NOMO-1 treated with DMSO at 0.1 percent for 48 hours (cell line): ENCODE data around the gene HOMER3.
"Not testable (repeated sequence)": the region's sequence is repeated elsewhere in the genome, so short reads cannot be mapped to it uniquely, and the experiment has no call there.

ENCODE experiments used
- DNase-seq: peaks from one replicate; lab custom pipeline; 2025; ENCODE audit not compliant: unreplicated experiment; lab: John Stamatoyannopoulos, UW

HOMER3 gene

DNA sequence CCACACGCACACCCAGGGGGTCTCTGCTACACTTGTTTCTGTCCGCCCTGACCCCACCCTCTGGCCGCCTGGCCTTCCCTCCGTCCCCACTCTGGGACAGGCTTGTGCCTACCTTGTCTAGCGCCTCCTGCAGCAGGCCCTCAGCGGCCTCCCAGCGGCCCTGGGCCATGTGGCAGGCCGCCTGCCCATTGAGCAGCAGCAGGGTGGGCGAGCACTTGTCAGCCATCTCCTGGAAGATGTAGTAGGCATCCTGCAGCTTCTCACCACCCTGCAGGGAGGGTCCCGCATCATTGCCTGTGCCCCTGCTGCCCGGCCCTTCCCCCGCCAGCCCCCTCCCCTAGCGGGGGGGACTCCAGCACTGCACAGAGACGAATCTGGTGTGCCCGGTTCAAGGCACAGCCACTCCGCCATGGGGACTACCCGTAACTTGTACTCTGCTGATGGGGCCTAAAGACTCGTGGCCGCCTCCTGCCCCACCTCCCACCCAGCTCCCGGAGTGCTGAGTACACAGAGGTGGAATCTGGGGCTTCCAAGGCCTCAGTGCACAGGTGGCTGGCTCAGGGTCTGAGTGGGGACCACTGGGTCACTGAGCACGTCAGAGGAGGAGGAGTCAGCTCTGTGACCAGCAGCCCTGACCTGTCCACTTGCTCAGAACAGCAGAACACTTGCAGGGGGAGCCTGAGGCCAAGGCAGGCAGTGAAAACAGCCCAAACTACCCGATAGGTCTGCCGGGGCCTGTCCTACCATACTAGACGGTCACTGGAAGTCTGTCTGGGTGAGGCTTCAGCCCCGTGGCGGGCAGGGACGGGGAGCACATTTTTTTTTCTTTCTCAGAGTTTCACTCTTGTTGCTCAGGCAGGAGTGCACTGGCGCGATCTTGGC is 37.6 kb downstream of the HOMER3 start:
- DNase-seq = no peak

DNA sequence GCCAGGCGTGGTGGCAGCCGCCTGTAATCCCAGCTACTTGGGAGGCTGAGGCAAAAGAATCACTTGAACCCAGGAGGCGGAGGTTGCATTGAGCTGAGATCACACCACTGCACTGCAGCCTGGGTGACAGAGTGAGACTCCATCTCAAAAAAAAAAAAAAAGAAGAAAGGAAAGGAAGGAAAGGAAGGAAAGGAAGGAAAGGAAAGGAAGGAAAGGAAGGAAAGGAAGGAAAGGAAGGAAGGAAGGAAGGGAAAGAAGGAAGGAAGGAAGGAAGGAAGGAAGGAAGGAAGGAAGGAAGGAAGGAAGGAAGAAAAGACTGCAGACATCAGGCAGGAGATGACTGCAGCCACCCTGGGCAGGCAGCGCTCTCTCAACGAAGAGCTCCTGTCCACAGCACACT is 38.5 kb downstream of the HOMER3 start:
- DNase-seq = not testable (repeated sequence)

DNA sequence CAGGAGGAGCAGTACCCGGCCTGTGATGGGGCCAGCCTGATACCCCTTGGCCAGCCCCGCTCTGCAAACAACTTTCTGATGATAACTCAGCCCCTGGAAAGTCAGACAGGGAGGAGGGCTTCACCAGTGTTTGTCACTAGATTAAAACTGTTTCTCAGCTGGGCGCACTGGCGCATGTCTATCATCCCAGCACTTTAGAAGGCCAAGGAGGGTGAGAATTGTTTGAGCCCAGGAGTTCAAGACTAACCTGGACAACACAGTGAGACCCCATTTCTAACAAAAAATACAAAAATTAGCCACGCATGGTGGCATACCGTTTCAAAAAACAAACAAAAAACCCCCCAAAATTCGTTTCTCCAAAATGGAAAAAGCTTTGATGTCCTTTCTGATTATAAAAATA is 39.5 kb downstream of the HOMER3 start:
- DNase-seq = no peak

DNA sequence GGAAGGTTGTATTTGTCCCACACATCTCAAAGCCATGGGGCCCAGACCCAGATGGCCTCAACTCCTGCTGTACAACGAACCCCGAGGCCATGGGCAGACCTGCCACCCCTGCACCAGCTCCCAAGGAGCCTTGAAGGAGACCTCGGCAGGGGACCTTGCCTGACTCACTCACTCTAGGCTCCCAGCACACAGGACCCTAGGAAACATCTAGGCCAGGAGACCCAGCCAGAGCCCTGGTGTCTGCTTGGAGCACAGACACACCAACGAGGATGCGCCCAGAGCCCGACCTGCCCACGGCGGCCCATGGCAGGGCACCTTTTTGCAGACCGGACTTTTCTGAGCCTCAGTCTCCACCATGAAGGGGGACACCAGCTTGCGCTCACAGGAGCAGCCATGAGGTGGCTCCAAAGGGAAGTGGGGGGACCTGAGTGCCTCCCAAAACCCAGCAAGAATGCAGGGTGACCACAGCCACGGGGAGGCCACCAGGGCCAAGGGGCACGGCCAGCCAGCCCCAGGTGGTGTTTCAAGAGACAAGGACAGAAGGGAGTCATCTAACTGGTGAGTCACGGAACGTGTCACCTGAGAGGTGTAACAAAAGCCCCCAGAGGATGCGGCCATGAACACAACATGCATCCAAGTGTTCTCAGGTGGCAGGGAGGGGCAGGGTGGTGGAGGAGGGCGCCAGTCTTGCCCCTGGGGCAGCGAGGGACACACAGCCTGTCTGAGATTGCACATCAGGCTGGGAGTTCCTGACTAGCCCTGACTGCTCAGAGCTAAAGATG is 40.1 kb downstream of the HOMER3 start:
- no peak for DNase-seq

DNA sequence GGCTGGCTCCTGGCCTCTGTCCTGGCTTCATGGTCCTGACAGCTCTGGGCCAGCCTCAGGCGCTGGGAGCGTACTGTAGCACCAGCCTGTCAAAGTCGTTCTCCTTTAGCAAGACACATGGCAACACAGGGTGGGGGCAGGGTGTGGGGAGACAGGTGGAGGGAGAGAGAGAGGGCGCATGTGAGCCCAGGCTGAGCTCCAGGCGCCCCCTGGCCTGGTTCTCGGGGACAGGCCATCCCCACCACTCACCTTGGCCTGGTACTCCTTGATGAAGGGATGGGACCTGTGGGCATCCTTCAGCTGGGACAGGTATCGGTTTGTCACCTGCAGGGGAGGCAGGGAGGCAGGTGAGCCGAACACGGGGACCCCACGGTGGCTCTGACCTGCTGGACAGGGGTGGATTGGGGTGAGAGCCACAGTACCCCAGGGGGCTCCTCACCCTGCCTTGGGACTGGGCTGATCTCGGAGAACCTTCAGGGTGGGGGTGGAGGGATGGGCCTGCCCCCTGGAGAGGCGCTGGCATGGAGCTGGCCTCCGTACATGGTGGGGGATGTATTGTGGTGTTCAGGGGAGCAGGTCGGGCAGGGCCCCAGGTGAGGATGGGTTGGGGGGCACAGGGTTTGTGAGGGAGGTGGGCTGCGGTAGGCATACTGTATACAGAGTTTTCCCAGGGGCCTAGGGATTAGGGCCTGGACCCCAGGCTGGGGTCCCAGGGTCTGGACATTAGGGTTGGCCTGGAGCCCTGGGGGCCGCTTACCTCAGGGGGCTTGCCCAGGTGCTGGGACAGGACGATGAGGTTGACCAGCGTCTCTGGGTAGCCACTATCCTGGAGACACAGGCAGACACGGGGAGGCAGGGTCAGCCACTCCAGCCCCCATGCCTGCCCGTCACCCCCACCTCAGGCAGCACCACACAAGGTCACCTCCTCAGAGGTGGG is 41.1 kb downstream of the HOMER3 start:
- no peak for DNase-seq

DNA sequence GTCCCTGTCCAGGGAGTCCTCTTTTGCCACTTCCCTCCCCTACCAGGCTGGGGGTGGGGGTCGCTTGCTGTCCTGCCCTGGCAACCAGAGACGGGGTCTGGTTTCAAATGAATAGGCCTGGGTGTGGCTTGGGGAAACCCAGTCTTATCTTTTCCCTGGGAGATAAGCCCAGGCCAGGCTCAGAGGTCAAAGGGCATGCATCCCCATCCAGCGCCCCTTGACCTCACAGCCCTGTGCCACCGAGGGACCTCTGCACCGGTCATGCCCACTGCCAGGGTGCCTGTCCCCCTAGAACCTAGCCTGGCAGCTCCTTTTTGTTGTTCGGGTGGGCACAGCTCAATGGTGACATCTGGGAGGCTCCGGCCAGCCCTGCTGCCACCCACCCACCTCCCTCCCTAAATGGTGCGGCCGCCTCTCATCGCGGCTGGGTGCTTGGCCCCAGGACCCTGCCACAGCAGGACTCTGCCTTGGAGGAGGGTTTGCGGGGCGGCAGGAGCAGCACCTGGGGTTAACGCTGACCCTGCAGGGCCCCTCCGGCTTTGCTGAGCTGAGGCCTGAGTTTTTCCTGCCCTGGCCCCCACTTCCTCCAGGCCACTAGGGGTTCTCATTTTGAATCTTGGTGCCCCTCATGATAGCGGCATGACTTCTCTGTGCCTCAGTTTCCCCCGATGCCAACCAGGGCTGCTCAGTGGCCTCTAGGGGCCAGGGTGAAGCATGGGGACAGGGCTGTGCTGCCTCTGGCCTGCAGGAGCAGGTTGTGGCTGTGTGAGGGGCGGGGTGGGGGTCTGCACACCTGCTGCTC is 42.2 kb downstream of the HOMER3 start:
- DNase-seq = no peak

DNA sequence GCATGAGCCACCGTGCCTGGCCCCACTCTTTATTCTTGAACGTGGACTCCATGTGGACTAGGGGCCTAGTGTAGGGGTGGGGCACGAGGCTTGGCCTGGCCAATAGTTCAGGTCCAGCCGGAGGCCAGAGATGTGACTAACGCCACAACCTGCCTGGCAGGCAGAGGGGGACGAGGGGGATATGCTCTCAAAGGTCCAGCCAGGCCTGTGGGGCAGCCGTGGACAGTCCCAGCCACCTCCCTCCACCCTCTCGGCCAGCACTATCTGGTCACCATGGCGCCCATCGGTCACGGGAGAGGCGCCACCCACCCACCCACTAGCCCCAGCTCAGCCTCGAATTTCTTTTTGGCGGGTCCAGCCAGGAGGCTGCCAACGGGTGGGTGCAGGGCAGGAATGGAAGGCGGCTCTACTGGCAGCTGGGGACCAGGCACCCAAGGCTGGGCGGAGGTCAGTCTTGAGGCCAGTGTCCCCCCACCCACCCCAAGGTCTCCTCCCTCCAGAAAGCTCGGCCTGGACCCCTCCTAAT is 42.9 kb downstream of the HOMER3 start:
- DNase-seq = no peak

DNA sequence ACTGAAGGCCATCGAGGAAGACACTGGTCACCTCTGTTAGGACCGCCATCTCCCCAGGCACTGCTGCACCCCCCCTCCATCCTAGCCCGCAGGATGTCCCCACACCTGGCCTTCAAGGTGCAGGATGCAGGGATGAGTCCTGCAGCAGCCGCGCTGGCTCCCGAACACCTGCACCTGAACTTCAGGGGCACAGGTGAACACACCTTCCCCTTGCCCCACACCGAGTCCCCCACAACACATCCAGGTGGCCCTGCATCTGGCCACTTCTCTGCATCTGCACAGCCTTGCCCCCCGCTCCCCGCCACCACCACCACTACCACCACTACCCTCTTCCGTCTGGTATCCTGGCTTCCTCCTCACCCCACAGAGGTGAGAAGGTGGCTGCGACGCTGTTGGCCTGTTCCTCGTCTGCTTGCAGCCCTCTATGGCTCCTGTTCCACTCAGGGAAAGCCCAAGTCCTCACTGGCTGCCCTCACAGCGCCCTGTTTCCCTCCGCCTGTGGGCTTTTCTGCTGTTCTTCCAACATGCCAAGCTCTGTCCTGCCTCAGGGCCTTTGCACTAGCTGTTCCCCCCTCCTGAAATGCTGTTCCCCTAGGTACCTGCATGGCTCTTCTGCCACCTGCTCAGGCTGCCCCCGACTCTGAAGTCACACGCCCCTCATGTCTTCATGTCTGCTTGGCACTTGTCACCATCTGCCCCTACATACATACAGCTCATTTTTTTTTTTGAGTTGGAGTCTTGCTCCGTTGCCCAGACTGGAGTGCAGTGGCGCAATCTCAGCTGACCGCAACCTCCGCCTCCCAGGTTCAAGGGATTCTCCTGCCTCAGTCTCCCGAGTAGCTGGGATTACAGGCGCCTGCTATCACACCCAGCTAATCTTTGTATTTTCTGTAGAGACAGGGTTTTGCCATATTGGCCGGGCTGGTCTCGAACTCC is 43.7 kb downstream of the HOMER3 start:
- no peak for DNase-seq

DNA sequence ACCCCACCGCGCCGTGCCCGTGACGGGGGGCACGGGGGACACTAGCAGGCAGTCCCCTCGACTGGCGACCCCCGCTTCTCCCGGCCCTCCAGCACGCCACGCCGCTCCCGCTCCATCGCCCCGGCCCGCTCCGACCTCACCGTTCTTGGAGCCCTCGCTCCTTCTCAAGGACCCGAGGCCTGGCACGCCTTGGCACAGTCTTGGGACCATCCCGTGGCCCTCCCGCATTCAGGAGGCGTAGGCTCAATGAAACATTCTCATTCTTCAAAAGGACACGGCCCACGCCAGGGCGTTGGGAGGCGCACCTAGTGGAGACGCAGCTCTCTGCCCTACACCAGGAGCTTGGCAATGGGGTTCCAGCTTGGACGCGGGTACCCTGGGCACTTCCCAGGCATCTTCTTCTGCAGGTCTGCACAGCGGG is 44.6 kb downstream of the HOMER3 start:
- DNase-seq = no peak

DNA sequence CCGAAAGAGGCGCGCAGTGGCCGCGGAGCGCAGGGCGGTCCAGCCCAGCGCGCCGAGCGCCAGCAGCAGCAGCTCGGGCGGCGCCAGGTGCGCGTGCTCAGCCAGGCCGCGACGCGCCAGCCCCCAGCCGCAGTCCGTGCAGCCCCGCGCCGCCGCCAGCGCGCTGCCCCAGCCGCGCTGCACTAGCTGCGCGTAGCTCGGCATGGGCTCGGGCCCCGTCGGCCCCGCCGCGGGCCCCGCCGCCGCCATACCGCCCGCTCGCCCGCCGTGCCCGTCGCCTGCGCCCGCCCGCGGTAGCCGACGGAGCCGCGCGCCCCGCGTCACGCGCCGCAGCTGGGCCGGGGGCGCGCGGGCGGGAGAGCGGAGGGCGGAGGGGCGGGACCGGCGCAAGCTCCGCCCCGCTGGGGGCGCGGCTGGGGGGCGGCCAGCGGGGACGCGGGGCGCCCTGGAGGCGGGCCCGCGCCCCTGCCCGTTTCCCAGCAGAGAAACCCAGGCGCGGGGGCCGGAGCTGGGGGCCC is 45.1 kb downstream of the HOMER3 start, which contains the start of gene CERS1:
Gene CERS1, minus strand, starts transcription at position 335 of the 518 bp plus-strand sequence. Its CDS starts 86 bp downstream, at position 249.
- no peak for DNase-seq

DNA sequence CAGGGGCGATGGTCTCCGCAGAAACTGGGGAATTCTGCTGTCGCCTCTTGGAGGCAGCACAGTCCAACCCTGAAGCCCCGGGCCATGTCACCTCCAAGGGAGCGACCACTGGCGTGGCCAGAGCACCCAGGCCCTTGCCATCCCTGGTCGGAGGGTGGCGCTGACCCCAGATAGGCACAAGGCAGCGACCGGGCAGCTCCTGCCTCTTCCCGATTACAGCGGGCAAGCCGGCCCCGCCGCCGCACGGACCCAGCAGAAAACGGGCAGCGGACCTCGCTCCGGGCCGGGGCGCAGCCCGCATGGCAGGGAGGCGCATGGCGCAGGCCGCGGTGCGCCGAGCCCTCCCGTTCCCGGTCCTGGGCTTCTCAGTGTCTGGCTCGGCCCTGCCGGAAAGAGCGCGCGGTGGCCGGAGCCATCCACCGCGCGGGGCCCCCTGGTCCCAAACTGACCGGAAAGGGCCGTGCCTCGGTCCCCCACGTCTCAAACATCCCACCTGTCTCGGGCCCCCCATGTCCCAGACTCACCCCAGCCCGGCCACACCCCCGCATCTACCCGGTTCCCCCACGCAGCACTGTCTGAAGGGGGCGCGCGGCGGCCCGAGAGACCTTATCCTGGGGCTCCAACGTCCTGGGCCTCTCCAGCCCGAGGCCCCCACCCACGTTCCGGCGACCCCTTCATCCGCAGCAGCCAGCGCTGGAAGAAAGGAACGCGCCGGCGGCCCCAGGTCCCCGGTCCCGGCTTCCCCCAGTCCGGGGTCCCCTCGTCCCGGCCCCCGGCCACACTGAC is 45.8 kb downstream of the HOMER3 start:
- peak; percentile 58 for DNase-seq

DNA sequence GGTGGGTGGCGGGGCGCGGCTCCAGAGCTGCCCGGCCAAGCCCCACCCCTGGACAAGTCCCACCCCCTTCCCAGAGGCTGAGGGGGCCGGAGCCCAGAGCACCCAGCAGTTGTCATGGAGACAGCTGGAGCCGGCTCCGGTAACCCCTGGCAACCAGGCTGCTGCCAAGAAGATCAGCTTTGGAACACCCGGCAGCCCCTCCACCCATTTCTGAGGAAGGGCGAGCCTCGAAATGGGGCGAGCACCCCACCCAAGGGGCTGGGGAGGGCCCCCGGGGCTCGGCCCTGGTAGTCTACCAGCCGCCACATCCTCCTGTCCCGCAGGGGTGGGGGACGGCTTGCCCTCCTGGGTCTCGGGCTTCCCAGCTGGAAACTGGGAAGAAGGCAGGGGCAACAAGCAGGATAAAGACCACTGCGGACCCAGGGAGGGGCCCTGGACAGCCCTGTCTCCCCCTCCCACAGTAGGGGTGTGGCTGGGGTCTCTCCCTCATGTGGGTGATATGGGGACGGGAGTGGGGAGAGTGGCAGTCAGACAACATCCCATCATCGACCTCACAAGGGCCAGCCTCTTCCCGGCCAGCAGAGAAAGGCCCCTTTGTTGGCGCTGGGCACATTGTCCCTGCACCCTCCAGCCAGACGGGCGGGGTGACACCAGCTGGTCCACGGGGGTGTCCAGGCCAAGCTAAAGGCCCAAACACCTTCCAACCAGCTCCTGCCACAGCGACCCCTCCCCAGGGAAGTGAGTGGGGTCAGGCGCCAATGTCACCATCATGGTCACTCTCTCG is 46.6 kb downstream of the HOMER3 start:
- DNase-seq = no peak

DNA sequence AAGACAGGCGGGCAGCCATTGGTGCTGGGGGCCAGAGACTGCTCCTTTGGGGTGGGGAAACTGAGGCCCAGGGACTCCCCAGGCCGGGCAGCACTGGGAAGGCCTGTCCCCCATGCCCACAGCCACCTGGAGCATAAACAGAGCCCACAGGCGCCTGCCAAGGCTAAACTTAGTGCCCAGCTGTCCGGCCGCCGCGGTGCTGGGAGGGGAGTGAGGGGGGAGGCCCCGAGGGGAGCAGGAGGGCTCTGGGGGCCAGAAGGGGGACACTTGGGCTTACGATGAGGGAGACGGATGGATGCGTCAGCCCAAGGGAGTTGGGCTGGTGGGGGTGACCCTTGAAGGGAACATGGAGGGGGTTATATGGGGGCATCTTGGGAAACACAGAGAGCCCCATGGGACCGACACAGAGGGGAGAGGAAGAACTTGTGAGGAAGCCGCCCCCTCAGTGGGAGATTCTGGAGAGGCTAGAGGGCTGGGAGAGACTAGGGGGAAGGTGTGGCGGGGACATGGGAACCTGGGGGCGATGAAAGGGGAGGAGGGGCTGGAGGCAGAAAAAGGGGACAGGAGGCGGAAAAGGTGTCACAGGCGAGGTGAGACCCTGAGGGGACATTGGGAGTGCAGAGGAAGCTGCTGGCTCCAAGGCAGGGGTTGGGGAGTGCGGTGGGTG is 47.3 kb downstream of the HOMER3 start:
- DNase-seq = no peak

DNA sequence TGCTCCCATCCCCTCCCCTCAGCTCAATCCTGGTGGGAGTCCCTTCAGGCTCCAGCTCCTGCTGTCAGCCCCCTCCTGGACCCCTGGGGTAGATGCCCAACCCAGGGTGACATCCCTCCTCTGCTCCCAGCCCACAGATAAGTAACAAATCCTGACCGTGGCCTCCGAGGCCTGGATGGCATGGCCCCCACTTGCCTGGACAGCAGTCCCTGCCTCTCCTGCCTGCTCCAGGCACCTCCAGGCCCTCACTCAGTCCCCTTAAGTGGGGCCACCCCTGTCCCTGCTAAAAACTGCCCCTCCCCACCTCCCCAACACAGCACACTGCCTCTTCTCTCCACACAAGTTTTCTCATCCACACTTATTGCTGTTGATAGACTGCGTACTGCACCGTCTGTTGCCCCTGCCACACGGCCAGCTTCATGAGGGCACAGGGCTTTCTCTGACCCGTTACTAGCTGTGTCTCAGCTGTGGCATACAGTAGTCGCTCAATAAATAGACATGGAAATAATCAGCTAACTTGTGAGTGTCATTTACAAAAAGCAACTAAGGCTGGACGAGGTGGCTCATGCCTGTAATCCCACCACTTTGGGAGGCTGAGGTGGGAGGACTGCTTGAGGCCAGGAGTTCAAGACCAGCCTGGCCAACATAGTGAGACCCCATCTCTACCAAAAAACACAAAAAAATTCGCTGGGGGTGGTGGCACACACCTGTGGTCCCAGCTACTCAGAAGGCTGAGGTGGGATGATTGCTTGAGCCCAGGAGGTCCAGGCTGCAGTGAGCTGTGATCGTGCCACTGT is 50.9 kb downstream of the HOMER3 start:
- no peak for DNase-seq

DNA sequence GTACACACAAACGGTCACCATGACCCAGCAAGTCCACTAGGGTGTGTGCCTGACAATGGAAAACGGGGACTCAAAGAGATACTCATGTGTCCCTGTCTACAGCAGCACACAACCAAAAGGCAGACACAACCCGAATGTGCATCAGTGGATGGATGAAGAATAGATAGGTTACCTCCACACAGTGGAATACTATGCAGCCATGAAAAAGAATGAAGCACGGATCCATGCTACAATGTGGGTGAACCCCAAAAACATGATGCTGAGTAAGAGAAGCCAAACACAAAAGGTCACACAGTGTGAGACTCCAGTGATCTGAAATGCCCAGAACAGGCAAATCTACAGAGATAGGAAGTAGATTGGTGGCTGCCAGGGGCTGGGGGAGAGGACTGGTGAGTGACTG is 54.0 kb downstream of the HOMER3 start:
- DNase-seq = no peak
